ENCODE data around the gene KRT83.

Gene KRT83

DNA sequence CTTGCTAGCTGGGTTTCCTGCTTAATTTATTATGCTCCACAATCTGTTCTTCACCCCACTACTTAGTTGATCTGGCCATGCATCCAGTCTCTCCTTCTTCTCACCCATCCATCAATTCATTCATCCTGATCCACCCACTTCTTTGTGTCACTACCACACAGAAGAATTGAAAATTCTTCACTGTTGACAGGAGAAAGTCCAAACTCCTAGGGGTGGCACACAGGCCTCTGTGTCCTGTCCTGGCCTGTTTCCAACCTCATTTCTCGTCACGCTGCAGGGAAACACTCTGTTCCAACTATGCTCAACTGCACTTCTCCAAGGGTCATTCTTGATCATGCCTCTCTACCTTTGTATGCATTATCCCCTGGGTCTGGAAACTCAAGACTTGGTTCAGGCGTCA is 10.6 kb upstream of the KRT83 start:
- Histone ChIP-seq H3K4me3 (ENCODE audit: low read depth, low read length) (no peak overlapping the region), H3K9ac (no peak overlapping the region), H3K36me3 (ENCODE audit: control insufficient read depth, insufficient read depth, low read length) (no peaks in the 10 kb centered on the region), H3K27me3 (ENCODE audit: control insufficient read depth, insufficient read depth, low read length) (no peaks in the 10 kb centered on the region), H3K4me1 (peaks cover 20% of the 10 kb centered on the region), H3K27ac (no peak overlapping the region), H2AFZ (no peak overlapping the region), H3K9me3 (ENCODE audit: control insufficient read depth, low read length) (no peaks in the 10 kb centered on the region), H3K79me2 (no peaks in the 10 kb centered on the region), H3K4me2 (ENCODE audit: low read length) (no peak overlapping the region)
- TF ChIP-seq, protein P1, sequence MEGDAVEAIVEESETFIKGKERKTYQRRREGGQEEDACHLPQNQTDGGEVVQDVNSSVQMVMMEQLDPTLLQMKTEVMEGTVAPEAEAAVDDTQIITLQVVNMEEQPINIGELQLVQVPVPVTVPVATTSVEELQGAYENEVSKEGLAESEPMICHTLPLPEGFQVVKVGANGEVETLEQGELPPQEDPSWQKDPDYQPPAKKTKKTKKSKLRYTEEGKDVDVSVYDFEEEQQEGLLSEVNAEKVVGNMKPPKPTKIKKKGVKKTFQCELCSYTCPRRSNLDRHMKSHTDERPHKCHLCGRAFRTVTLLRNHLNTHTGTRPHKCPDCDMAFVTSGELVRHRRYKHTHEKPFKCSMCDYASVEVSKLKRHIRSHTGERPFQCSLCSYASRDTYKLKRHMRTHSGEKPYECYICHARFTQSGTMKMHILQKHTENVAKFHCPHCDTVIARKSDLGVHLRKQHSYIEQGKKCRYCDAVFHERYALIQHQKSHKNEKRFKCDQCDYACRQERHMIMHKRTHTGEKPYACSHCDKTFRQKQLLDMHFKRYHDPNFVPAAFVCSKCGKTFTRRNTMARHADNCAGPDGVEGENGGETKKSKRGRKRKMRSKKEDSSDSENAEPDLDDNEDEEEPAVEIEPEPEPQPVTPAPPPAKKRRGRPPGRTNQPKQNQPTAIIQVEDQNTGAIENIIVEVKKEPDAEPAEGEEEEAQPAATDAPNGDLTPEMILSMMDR (IDR thresholded peaks at IDR 0.05) = no peak

DNA sequence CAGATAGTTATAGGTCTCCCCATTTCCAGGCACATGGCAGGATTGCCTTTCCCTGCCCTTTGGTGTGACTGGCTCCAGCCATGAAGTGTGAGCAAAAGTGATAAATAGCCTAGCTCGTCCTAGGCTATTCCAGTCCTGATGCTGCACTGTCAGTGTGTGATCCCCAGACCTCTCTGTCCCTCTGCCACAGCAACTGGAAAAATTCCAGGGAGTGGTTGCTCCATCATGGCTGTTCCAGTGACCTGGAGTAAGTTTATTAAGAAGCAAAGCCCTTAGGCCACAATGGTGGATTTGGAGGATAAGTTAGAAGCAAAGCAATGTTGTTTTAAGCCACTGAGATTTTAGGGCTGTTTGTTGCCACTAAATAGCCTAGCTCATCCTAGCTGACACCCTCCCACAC is 9.8 kb upstream of the KRT83 start:
- Histone ChIP-seq H3K4me1 (peaks cover 20% of the 10 kb centered on the region), H3K79me2 (no peaks in the 10 kb centered on the region), H3K27ac (no peak overlapping the region), H3K36me3 (ENCODE audit: control insufficient read depth, insufficient read depth, low read length) (no peaks in the 10 kb centered on the region), H3K9me3 (ENCODE audit: control insufficient read depth, low read length) (no peaks in the 10 kb centered on the region), H3K4me2 (ENCODE audit: low read length) (no peak overlapping the region), H3K4me3 (ENCODE audit: low read depth, low read length) (no peak overlapping the region), H2AFZ (no peak overlapping the region), H3K9ac (no peak overlapping the region), H3K27me3 (ENCODE audit: control insufficient read depth, insufficient read depth, low read length) (no peaks in the 10 kb centered on the region)
- TF ChIP-seq, protein P1 (IDR thresholded peaks at IDR 0.05) = no peak

DNA sequence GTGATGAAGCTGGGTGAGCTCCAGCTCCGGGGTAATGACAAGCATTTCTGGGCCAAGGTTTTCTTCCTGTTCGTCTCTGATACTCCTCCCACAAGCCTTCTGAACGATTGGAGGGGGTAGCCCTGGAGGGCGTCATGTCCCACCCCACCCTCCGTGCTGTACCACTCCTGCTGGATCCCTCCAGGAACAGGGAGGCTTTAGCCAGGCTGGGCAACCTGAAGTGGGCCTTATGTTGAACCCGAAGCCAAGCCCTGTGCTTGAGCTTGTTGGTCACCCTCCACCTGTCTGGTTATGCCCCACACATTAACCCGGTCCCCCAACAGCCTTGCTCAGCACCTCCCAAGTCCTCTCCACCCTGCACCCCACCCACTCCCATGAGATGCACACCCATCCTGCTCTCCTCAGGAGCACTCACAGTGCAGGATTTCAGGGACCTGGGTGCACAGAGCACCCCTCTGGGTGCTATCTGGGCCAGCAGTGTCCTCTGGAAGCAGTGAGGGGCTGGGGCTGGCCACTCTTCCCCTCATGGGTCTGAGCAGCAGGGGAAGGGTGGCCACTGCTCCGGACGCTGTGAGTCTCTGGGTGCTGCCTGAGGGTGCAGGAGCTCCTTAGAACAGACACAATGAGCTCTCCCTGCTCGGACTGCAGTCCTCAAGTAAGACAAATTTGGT is 6.8 kb upstream of the KRT83 start:
- Histone ChIP-seq H3K9ac (no peak overlapping the region), H3K79me2 (no peaks in the 10 kb centered on the region), H3K27me3 (ENCODE audit: control insufficient read depth, insufficient read depth, low read length) (no peaks in the 10 kb centered on the region), H3K27ac (no peak overlapping the region), H3K4me1 (peaks cover 9% of the 10 kb centered on the region), H3K4me3 (ENCODE audit: low read depth, low read length) (no peak overlapping the region), H3K9me3 (ENCODE audit: control insufficient read depth, low read length) (no peaks in the 10 kb centered on the region), H3K36me3 (ENCODE audit: control insufficient read depth, insufficient read depth, low read length) (no peaks in the 10 kb centered on the region), H2AFZ (no peak overlapping the region), H3K4me2 (ENCODE audit: low read length) (no peak overlapping the region)
- TF ChIP-seq, protein P1 (IDR thresholded peaks at IDR 0.05) = no peak

DNA sequence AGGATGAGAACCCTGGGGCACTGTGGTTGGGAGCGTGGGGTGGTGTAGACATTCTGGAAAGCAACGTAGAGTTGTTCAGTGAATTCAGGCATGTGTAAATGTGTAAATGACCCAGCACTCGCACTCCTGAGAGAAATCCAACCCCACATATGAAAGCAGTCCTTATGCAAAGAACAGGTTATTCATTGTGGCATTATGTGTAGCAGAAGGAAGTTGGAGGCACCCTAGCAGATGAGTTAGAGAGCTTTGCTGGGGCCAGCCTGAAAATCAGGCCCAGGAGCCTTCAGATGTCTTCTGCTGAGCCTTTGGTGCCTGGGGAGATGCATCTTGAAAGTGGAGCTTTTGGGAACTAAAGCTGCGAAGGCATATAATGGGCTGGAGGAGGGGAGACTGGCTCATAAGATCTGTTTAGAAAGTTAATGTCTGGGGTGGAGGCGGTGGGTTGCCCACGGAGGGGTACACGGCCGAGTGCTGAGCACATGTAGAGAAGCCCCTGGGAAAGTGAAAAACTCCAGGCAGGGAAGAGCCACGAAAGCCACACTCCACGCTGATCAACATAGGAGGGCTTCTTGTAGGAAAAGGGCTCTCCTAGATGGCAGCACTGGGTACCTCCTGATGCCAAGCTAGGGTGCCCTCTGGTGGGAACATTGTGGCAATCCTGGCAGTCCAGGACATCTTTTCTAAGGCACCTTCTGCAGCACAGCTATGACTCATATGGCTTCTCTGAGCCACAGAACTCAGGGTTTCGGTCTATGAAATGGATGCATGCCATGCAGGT is 6.0 kb upstream of the KRT83 start:
- H3K27me3 ChIP-seq (ENCODE audit: control insufficient read depth, insufficient read depth, low read length) = no peaks in the 10 kb centered on the region
- TF ChIP-seq, protein P1 (IDR thresholded peaks at IDR 0.05) = peak; percentile 91
- no peaks in the 10 kb centered on the region for H3K79me2 ChIP-seq
- H3K9me3 ChIP-seq (ENCODE audit: control insufficient read depth, low read length) = no peaks in the 10 kb centered on the region
- H3K4me1 ChIP-seq = peaks cover 4% of the 10 kb centered on the region
- H2AFZ ChIP-seq = no peak overlapping the region
- H3K9ac ChIP-seq = no peak overlapping the region
- no peak overlapping the region for H3K4me3 ChIP-seq (ENCODE audit: low read depth, low read length)
- no peaks in the 10 kb centered on the region for H3K36me3 ChIP-seq (ENCODE audit: control insufficient read depth, insufficient read depth, low read length)
- H3K4me2 ChIP-seq (ENCODE audit: low read length) = no peak overlapping the region
- H3K27ac ChIP-seq = no peak overlapping the region

DNA sequence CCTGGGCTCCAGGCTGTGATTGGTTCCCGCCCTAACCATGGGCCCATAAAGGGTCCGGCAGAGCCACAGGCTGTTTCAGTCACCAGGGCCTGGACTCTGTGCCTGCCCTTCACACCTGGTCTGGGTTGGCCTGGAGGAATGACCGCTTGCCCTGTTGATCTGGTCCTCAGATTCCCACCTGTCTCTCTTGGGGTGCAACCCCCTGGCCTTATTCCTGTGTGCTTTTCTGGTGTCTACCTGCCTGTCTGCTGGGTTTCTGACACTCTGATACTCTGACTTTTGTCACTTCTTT is 2.9 kb upstream of the KRT83 start:
- Histone ChIP-seq H3K4me3 (ENCODE audit: low read depth, low read length) (no peak overlapping the region), H3K27me3 (ENCODE audit: control insufficient read depth, insufficient read depth, low read length) (no peaks in the 10 kb centered on the region), H3K4me2 (ENCODE audit: low read length) (no peak overlapping the region), H3K9ac (no peak overlapping the region), H3K9me3 (ENCODE audit: control insufficient read depth, low read length) (no peaks in the 10 kb centered on the region), H3K4me1 (no peaks in the 10 kb centered on the region), H2AFZ (no peak overlapping the region), H3K79me2 (no peaks in the 10 kb centered on the region), H3K36me3 (ENCODE audit: control insufficient read depth, insufficient read depth, low read length) (no peaks in the 10 kb centered on the region), H3K27ac (no peak overlapping the region)
- TF ChIP-seq, protein P1 (IDR thresholded peaks at IDR 0.05) = no peak

Data from parathyroid adenoma (tissue), 2 donors.